GM10266 (cell line): ENCODE results near the gene MRFAP1.
"Not testable (repeated sequence)": the region's sequence is repeated elsewhere in the genome, so short reads cannot be mapped to it uniquely, and the experiment has no call there.

Source experiments
- DNase-seq: peaks from one replicate; pipeline ENCODE4 v3.0.0; 2012; ENCODE audit errors: extremely low spot score
- CTCF ChIP-seq: IDR thresholded peaks from 2 replicates; pipeline ENCODE4 v1.5.1; 2012; ENCODE audit warnings: mild to moderate bottlenecking, low read depth; ENCODE audit not compliant: control insufficient read depth, insufficient read depth; ENCODE audit errors: missing control alignments

The MRFAP1 gene

GRCh38 chr4:6626066-6626465 lies 14.4 kb upstream of the MRFAP1 start:
- DNase-seq, result no peak
- TF ChIP-seq CTCF, result no peak

GRCh38 chr4:6627832-6628231 lies 12.7 kb upstream of the MRFAP1 start:
- no peak for DNase-seq
- TF ChIP-seq CTCF, result no peak

GRCh38 chr4:6628484-6628883 lies 12.0 kb upstream of the MRFAP1 start:
- not testable (repeated sequence) for DNase-seq

GRCh38 chr4:6632125-6632524 lies 8.4 kb upstream of the MRFAP1 start:
- no peak for TF ChIP-seq CTCF
- DNase-seq, result no peak

- no peak for DNase-seq
- TF ChIP-seq CTCF, result no peak
Observed at GRCh38 chr4:6633091-6633906, 7.2 kb upstream of the MRFAP1 start.

GRCh38 chr4:6634746-6635145 lies 5.7 kb upstream of the MRFAP1 start:
- DNase-seq, result no peak
- no peak for TF ChIP-seq CTCF

- no peak for DNase-seq
- TF ChIP-seq CTCF, result no peak
Observed at GRCh38 chr4:6639137-6639680, 1.3 kb upstream of the MRFAP1 start.
